IPS DF 6.9 (cell line): ENCODE results near the gene PIR.

Experiments
- DNase-seq: peaks from one replicate; pipeline ENCODE4 v3.0.0-alpha.2; 2013; ENCODE audit warnings: low read depth, low spot score
- H3K27ac ChIP-seq: one replicate; pipeline ENCODE4 v1.5.1; 2013; ENCODE audit warnings: low read length, control low read depth
- H3K27me3 ChIP-seq: 2 replicates; pipeline ENCODE4 v1.6.1; 2013; ENCODE audit warnings: mild to moderate bottlenecking, low read length; ENCODE audit not compliant: control insufficient read depth, insufficient read depth
- H3K36me3 ChIP-seq: 2 replicates; pipeline ENCODE4 v1.6.1; 2013; ENCODE audit warnings: low read length; ENCODE audit not compliant: control insufficient read depth, insufficient read depth
- H3K4me1 ChIP-seq: 2 replicates; pipeline ENCODE4 v1.6.1; 2013; ENCODE audit warnings: low read length; ENCODE audit not compliant: control insufficient read depth, insufficient read depth
- H3K4me3 ChIP-seq: 2 replicates; pipeline ENCODE4 v1.5.1; 2013; ENCODE audit warnings: mild to moderate bottlenecking, low read length
- H3K9me3 ChIP-seq: 2 replicates; pipeline ENCODE4 v1.6.1; 2013; ENCODE audit warnings: low read length, inconsistent platforms; ENCODE audit not compliant: control insufficient read depth, insufficient read depth
- WGBS: extraction: QIAGEN DNeasy Blood & Tissue Kit; methylation state at CpG from one replicate; pipeline ENCODE4 v1.1.7; 2013; ENCODE audit warnings: mixed read lengths, missing lambda C conversion rate; ENCODE audit not compliant: insufficient read length, insufficient coverage; 5-methylcytosine and 5-hydroxymethylcytosine counted together

The PIR gene

GRCh38 chrX:15465347-15465746, 27.8 kb downstream of the PIR start:
- no peaks in the 10 kb centered on the region for H3K27me3 ChIP-seq
- DNase-seq: no peak
- H3K9me3 ChIP-seq: no peaks in the 10 kb centered on the region
- H3K4me1 ChIP-seq: no peaks in the 10 kb centered on the region
- H3K27ac ChIP-seq: no peak overlapping the region
- H3K36me3 ChIP-seq: no peaks in the 10 kb centered on the region
- no peak overlapping the region for H3K4me3 ChIP-seq
- no CpG with 5 or more reads among the region's 4 CpGs for WGBS

DNA sequence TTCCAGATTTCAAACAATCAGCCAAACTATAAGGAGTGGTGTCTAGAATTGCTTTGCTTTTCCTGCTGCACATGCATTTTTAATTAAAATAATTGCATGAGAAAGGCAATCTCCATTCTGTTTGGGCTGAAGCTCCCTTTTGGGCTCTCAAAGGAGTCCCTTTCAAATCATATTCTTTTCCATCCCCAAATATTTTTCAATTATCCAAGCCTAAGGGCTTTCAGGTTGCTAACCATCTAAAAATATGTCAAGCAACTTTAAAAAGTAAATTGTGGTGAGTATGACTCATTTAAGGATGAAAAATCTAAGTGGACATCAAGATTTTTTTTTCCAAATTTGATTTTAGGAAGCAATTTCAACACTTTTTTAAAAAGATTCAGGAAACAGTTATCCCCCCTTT, 28.4 kb downstream of the PIR start:
- no peaks in the 10 kb centered on the region for H3K27me3 ChIP-seq
- H3K4me3 ChIP-seq: no peak overlapping the region
- no peaks in the 10 kb centered on the region for H3K9me3 ChIP-seq

DNA sequence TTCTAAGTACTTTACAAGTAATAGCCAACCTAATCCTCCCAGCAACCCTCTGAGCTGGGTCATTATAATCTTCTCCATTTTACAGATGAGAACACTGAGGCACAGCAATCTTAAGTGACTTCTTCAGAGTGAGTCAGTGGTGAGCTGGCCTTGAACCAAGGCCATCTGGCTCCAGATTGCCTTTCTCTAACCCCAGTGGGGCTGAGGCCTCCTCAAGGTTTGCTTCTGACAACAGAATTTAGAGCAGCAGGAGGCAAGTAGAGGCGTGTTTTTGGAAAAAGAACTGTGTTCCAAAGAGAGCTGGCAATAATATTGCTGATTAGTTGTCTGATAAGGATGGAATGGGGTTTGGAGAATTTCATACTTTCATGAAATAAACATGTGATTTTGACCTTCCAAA, 41.2 kb downstream of the PIR start:
- no peak for DNase-seq
- Histone ChIP-seq H3K4me3 (no peak overlapping the region), H3K9me3 (no peaks in the 10 kb centered on the region), H3K27ac (no peak overlapping the region), H3K36me3 (no peaks in the 10 kb centered on the region), H3K4me1 (no peaks in the 10 kb centered on the region), H3K27me3 (no peaks in the 10 kb centered on the region)
- WGBS: no CpG with 5 or more reads among the region's 1 CpG

More for the DNA sequence above, 28.4 kb downstream of the PIR start:
- DNase-seq: no peak
- Histone ChIP-seq H3K4me1 (no peaks in the 10 kb centered on the region), H3K36me3 (no peaks in the 10 kb centered on the region), H3K27ac (no peak overlapping the region)

DNA sequence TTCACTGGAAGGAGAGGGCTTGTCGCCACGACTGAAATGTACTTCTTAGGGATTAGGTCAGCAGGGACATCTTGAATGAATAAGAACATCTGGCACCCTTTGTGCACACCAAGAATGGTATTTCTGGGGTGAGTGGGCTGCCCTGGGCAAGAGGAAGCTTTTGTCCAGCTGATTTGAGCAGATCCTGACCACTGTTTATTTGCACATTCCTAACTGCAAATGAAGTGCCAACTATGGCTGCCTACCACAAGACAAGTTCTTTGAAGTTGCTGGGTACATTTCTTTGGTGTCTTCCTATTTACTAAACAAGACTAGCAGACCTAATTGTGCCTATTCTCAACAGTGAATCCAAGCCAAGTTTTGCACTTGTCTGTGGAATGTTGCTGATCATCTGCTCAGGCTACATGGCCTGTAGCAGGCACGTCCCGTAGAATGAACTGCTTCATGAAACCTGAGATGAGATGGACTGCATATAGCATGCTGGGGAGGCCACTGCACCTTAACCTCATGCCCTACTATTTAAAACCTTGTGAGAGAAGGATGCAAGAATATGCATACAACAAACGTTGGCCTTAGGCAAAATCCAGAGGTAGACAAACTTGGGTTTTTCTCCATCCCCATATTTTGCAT, 45.0 kb downstream of the PIR start:
- H3K27me3 ChIP-seq: no peaks in the 10 kb centered on the region
- DNase-seq: no peak
- H3K9me3 ChIP-seq: no peaks in the 10 kb centered on the region
- H3K4me3 ChIP-seq: no peak overlapping the region
- no peaks in the 10 kb centered on the region for H3K36me3 ChIP-seq
- no peaks in the 10 kb centered on the region for H3K4me1 ChIP-seq
- WGBS: no CpG with 5 or more reads among the region's 5 CpGs
- no peak overlapping the region for H3K27ac ChIP-seq

DNA sequence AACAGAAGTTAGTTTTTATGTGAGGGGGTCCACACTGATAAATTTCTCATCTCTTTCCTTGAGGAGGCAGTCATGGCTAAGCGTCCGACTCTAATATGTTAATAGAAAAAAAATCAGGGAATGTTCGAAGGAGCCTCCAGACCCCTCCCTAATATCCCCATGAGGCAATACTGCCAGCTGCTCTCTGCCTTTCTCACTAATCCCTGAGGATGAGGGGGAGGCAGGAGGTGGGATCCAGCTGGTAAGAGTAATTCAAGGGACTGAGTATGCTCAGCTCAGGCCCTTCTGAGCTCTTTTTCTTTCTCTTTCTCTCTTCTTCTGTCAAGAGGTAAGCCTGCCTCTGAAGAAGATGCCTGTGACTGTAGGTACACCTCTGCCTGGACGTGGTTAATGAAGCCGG, 51.7 kb downstream of the PIR start:
- no peaks in the 10 kb centered on the region for H3K4me1 ChIP-seq
- WGBS: no CpG with 5 or more reads among the region's 5 CpGs
- H3K27ac ChIP-seq: no peak overlapping the region
- no peaks in the 10 kb centered on the region for H3K27me3 ChIP-seq
- no peaks in the 10 kb centered on the region for H3K36me3 ChIP-seq
- DNase-seq: no peak
- no peaks in the 10 kb centered on the region for H3K9me3 ChIP-seq
- H3K4me3 ChIP-seq: no peak overlapping the region

DNA sequence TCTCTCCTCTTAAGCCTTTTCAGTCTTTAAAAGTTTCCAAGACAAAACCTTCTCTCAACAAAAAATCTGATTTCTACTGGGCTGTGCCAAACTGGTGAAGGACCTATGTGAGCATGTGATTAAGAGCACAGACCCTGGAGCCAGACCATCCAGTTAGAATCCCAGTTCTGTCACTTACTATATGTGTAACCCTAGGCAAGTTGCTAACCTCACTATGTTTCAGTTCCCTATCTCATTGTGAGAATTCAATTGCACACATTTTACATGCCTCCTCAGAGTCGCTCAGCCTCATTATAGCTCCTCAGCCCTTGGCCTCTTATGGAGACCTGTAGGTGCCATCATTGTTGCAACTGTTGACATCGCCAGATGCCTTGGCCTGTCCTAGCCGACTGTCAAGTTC, 54.8 kb downstream of the PIR start:
- no peaks in the 10 kb centered on the region for H3K9me3 ChIP-seq
- no peak overlapping the region for H3K4me3 ChIP-seq
- no peaks in the 10 kb centered on the region for H3K36me3 ChIP-seq
- no peak for DNase-seq
- H3K27ac ChIP-seq: no peak overlapping the region
- H3K27me3 ChIP-seq: no peaks in the 10 kb centered on the region
- no CpG with 5 or more reads among the region's 3 CpGs for WGBS
- H3K4me1 ChIP-seq: no peaks in the 10 kb centered on the region

- no peaks in the 10 kb centered on the region for H3K4me1 ChIP-seq
- H3K9me3 ChIP-seq: no peaks in the 10 kb centered on the region
- no CpG with 5 or more reads among the region's 1 CpG for WGBS
- H3K4me3 ChIP-seq: no peak overlapping the region
- DNase-seq: no peak
- H3K27ac ChIP-seq: no peak overlapping the region
- no peaks in the 10 kb centered on the region for H3K27me3 ChIP-seq
- no peaks in the 10 kb centered on the region for H3K36me3 ChIP-seq
Measured at GRCh38 chrX:15437724-15438123, 55.4 kb downstream of the PIR start.

DNA sequence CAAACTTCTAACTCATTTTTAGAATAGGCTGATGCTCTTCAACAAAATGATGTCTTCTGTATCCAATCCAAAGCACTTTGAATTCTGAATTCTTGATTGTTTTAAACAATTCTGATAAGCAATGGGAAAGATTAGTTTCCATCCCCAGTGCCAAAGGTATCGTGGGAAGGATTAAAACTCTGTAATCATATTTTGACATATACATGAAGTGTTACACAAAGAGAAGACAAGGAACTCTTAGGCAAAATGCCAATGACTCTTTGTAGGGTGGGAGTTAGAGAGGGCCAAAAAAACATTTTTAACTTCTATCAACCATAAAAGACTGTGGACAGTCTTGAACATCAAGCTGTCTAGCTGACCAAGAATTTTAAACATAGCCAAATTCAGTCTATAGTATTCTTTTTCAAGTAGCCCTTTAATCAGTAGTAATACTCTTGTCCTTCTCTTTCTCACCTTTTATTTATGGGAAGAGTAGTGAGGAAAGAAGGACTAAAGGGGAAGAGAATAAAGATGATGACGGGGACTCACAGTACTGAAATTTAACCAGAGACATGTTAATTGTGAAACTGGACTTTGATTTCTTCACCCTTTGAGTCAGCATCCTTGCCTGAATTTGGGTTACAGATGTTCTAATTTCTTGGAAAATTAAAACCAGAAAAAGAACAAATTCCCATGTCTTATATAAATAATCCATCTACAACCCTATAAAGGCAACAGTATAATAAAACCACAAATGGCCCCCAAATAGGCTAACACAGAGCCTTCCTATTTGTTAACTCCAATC, 57.1 kb downstream of the PIR start:
- no CpG with 5 or more reads among the region's 2 CpGs for WGBS
- no peak overlapping the region for H3K27ac ChIP-seq

GRCh38 chrX:15434205-15434604, 58.9 kb downstream of the PIR start:
- DNase-seq: no peak
- no peak overlapping the region for H3K4me3 ChIP-seq
- WGBS: 100% methylated on average over 2 of the region's 2 CpGs
- no peaks in the 10 kb centered on the region for H3K36me3 ChIP-seq
- no peak overlapping the region for H3K27ac ChIP-seq
- no peaks in the 10 kb centered on the region for H3K9me3 ChIP-seq
- no peaks in the 10 kb centered on the region for H3K4me1 ChIP-seq
- H3K27me3 ChIP-seq: no peaks in the 10 kb centered on the region

More for the DNA sequence above, 57.1 kb downstream of the PIR start:
- H3K4me3 ChIP-seq: no peak overlapping the region
- H3K36me3 ChIP-seq: no peaks in the 10 kb centered on the region
- H3K9me3 ChIP-seq: no peaks in the 10 kb centered on the region
- no peaks in the 10 kb centered on the region for H3K4me1 ChIP-seq
- DNase-seq: no peak
- H3K27me3 ChIP-seq: no peaks in the 10 kb centered on the region

DNA sequence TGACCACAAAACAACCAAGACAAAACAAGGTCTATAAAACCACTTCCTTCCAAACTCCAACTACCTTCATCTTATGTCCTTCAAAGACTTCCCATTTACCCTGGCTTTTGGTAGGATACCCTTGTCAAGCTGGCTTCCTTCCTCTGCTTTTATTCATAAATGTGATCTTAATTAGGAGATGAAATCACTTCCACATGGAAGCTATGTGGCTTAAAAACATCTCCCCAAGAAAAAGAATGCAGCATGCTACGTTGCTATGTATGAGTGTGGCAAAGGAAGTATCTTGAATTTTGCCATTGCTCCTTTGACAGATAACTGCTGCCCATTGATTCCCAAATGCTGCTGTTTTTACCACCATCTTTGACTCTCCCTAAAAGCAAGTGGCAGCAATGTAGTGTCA, 62.5 kb downstream of the PIR start:
- H3K27me3 ChIP-seq: no peaks in the 10 kb centered on the region
- H3K36me3 ChIP-seq: no peaks in the 10 kb centered on the region
- H3K9me3 ChIP-seq: no peaks in the 10 kb centered on the region
- H3K4me1 ChIP-seq: no peaks in the 10 kb centered on the region
- H3K27ac ChIP-seq: no peak overlapping the region
- no CpG with 5 or more reads among the region's 1 CpG for WGBS
- H3K4me3 ChIP-seq: no peak overlapping the region
- no peak for DNase-seq

DNA sequence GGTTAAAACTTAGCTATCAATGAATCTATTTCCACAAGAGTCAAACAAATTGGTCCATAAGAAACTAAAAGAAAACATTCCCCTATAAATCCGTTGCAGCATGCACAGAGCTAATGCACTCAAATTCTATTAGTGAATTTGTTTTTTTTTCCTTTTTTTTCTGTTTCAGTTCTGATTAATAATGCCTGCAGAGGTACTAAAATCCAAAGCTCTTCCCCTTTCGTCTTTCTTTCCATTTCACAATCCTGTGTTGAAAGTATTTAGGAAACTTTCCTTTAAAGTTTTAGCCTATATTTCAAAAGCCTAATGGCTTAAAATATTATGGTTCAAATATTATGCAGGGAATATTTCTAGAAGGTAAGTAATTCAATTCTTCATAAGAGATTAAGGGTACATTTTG, 63.1 kb downstream of the PIR start:
- no peak for DNase-seq
- H3K27me3 ChIP-seq: no peaks in the 10 kb centered on the region
- no peak overlapping the region for H3K4me3 ChIP-seq
- WGBS: no CpG with 5 or more reads among the region's 2 CpGs
- no peaks in the 10 kb centered on the region for H3K4me1 ChIP-seq
- H3K27ac ChIP-seq: no peak overlapping the region
- no peaks in the 10 kb centered on the region for H3K9me3 ChIP-seq
- H3K36me3 ChIP-seq: no peaks in the 10 kb centered on the region
